Measurements from ENCODE around the gene UBD.

Gene UBD

DNA sequence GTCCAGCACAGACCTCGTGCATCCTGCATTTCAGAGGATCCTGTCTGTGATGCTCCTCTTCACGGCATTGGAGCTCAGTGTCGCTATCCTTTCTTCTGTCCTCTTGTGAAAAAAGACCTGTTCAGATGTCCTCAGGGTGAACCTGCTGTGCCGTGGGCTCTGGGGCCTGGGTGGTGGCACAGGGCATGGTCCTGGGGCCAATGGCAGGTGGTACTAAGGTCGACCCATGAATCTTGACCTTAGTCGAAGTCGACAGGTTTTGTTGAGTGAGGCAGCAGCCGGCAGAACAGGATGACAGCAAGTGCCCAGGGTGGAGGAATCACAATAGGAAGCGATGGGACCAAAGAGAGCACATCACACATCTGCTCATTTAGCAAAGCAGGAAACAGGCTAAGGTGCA lies 49.8 kb downstream of the UBD start:
- TF ChIP-seq, protein P1, sequence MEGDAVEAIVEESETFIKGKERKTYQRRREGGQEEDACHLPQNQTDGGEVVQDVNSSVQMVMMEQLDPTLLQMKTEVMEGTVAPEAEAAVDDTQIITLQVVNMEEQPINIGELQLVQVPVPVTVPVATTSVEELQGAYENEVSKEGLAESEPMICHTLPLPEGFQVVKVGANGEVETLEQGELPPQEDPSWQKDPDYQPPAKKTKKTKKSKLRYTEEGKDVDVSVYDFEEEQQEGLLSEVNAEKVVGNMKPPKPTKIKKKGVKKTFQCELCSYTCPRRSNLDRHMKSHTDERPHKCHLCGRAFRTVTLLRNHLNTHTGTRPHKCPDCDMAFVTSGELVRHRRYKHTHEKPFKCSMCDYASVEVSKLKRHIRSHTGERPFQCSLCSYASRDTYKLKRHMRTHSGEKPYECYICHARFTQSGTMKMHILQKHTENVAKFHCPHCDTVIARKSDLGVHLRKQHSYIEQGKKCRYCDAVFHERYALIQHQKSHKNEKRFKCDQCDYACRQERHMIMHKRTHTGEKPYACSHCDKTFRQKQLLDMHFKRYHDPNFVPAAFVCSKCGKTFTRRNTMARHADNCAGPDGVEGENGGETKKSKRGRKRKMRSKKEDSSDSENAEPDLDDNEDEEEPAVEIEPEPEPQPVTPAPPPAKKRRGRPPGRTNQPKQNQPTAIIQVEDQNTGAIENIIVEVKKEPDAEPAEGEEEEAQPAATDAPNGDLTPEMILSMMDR (IDR thresholded peaks at IDR 0.05; ENCODE audit: borderline replicate concordance, control extremely low read depth, extremely low read depth, insufficient read depth, missing control alignments) = no peak
- no peak for DNase-seq (ENCODE audit: low spot score)
- in situ Hi-C loops (cut with MboI; ENCODE audit: low sequenced_read_pairs, unreplicated experiment) = no loop called here

DNA sequence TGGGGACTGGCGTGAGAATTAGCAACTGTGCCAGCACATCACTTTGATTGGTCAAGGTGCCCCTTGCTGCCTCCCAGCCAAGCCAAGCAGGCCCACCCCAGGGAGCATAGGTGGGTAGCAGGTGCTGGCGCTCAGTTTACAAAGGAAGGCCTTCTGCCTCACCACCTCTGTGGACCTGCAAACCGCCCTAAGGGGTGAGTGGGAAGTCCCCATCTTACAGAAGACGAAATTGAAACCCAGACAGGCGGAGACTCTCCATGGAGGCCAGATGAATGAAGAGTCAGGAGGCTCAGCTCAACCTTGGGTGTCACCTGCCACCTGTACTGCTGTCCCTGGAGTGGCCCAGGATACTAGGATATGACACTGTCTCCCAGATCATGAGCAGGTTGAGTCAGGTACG lies 50.3 kb downstream of the UBD start:
- peak; percentile 67 for DNase-seq (ENCODE audit: low spot score)
- in situ Hi-C loops (cut with MboI; ENCODE audit: low sequenced_read_pairs, unreplicated experiment) = no loop called here
- TF ChIP-seq, protein P1 (IDR thresholded peaks at IDR 0.05; ENCODE audit: borderline replicate concordance, control extremely low read depth, extremely low read depth, insufficient read depth, missing control alignments) = no peak

DNA sequence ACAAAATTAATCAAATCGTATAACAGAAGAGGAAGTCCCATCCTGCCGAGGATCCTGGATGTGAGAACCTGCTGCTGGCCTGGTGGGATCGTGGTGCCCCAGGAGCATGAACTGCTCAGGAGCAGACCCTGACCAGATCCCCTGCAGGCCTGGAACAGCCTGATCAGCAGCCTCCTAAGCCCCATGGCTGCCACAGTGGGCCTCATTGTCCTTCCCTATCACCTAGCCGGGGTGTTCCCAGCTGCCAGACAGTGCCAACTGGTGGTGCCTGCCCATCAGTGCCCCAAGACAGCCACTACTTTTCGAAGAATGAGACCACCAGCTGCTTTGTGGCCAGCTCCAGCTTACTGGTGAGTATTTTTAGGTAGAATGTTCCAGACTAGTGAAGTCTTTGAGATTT lies 52.2 kb downstream of the UBD start:
- in situ Hi-C loops (cut with MboI; ENCODE audit: low sequenced_read_pairs, unreplicated experiment) = no loop called here

DNA sequence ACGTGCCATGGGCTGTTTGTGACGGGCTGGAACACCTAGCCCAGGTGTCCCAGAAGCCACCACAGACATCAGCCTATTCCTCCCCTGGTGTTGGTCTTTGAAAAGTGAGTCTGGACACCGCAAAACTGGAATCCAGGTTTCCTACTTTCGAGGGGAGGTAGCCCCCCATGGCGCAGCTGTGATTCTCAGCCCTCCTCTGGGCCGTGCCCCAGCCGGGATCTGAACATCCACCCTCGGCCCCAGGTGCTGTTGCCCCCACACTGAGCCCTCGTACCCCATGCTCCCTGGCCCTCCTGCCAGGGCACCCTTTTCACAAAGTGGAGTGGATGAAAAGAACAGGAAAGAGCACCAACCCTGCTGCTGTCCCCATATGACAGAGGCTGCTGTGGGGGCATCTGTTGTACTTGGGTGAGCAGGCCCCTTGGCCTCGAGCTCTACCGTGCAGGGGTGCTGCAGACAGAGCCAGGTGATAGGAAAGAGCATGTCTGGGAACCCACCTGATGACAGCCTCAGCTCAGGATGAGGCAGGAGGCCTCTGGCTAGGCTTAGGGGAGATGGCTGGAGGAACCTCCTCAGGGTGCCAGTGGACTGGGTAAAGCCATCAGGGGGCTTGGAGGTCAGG lies 53.0 kb downstream of the UBD start:
- in situ Hi-C loops (cut with MboI; ENCODE audit: low sequenced_read_pairs, unreplicated experiment) = no loop called here
- TF ChIP-seq, protein P1 (IDR thresholded peaks at IDR 0.05; ENCODE audit: borderline replicate concordance, control extremely low read depth, extremely low read depth, insufficient read depth, missing control alignments) = no peak
- peak; percentile 22 for DNase-seq (ENCODE audit: low spot score)

More for the DNA sequence above, 52.2 kb downstream of the UBD start:
- TF ChIP-seq, protein P1 (IDR thresholded peaks at IDR 0.05; ENCODE audit: borderline replicate concordance, control extremely low read depth, extremely low read depth, insufficient read depth, missing control alignments) = no peak
- DNase-seq (ENCODE audit: low spot score) = no peak

DNA sequence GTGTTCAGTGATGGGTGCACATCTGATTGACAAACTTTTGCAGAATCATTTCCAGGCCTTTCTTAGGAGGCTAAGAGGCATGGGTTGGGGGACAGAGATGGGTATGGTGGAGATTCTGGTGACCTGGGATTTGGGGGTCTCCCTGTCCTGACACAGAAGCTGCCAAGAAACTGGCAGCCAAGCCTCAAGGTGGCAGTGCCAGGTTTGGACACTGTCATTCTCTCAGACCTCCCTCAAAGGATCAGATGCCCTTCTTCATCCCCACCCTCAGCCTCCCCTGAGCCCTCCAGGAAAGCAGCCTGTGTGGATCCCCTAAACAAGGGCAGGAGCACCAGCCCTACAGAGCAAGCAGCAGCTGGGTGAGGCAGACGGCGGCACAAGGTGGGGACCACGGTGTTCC lies 53.7 kb downstream of the UBD start:
- TF ChIP-seq, protein P1 (IDR thresholded peaks at IDR 0.05; ENCODE audit: borderline replicate concordance, control extremely low read depth, extremely low read depth, insufficient read depth, missing control alignments) = no peak
- DNase-seq (ENCODE audit: low spot score) = no peak
- in situ Hi-C loops (cut with MboI; ENCODE audit: low sequenced_read_pairs, unreplicated experiment) = no loop called here

Data from GM13976 (cell line).